Fibroblast of mammary gland (primary cell): ENCODE results near the gene DOK4.

ENCODE experiments used
- DNase-seq: peaks from one replicate; pipeline ENCODE4 v3.0.0-alpha.2; 2010; ENCODE audit warnings: low read depth
- H3K4me3 ChIP-seq: 2 replicates; pipeline ENCODE4 v1.5.1; 2011; ENCODE audit warnings: low read depth, mild to moderate bottlenecking, low read length, moderate library complexity; ENCODE audit not compliant: control insufficient read depth
- TF ChIP-seq, protein P1 (sequence below): conservative IDR thresholded peaks from 2 replicates; pipeline ENCODE4 v1.5.1; 2011; ENCODE audit warnings: low read depth, low read length, inconsistent platforms; ENCODE audit not compliant: control insufficient read depth, insufficient read depth

DOK4 gene

DNA sequence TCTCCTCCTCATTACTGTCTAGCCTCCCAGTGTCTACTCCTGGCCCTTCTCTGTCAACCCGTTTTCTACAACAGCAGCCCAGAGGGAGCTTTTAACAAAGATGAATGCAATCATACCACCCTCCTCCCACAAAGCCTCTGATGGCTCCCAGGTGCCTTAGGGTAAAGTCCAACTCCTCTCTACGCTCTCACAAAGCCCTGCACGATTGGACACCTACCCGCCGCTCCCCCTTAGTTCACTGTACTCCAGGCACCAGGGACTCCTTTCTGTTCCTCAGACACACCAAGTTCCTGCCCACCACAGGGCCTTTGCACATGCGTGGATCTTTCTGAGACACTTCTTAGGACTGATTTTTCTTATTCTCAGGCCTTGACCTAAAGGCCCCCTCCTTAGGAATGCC, 32.6 kb upstream of the DOK4 start:
- TF ChIP-seq, protein P1, sequence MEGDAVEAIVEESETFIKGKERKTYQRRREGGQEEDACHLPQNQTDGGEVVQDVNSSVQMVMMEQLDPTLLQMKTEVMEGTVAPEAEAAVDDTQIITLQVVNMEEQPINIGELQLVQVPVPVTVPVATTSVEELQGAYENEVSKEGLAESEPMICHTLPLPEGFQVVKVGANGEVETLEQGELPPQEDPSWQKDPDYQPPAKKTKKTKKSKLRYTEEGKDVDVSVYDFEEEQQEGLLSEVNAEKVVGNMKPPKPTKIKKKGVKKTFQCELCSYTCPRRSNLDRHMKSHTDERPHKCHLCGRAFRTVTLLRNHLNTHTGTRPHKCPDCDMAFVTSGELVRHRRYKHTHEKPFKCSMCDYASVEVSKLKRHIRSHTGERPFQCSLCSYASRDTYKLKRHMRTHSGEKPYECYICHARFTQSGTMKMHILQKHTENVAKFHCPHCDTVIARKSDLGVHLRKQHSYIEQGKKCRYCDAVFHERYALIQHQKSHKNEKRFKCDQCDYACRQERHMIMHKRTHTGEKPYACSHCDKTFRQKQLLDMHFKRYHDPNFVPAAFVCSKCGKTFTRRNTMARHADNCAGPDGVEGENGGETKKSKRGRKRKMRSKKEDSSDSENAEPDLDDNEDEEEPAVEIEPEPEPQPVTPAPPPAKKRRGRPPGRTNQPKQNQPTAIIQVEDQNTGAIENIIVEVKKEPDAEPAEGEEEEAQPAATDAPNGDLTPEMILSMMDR = no peak
- no peak for DNase-seq
- no peak overlapping the region for H3K4me3 ChIP-seq

DNA sequence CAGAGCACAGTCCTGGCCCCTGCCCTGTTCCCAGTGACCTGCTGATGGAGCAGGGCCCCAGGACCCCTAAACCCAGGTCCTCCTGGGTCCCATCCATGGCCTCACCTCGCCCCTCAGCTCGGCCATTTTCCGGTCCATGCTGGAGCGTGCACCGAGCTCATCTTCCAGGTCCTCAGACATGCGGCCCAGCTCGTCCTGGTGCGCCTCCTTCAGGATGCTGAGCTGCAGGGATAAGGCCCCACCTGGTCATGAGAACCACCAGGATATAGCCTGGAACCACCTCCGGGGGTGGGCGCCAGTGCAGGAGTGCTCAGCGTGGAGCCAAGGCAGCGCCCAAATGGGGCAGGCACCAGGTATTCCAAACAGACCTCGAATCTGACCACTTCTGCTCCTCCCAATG, 32.2 kb upstream of the DOK4 start:
- no peak overlapping the region for H3K4me3 ChIP-seq
- no peak for DNase-seq
- TF ChIP-seq, protein P1 = no peak

DNA sequence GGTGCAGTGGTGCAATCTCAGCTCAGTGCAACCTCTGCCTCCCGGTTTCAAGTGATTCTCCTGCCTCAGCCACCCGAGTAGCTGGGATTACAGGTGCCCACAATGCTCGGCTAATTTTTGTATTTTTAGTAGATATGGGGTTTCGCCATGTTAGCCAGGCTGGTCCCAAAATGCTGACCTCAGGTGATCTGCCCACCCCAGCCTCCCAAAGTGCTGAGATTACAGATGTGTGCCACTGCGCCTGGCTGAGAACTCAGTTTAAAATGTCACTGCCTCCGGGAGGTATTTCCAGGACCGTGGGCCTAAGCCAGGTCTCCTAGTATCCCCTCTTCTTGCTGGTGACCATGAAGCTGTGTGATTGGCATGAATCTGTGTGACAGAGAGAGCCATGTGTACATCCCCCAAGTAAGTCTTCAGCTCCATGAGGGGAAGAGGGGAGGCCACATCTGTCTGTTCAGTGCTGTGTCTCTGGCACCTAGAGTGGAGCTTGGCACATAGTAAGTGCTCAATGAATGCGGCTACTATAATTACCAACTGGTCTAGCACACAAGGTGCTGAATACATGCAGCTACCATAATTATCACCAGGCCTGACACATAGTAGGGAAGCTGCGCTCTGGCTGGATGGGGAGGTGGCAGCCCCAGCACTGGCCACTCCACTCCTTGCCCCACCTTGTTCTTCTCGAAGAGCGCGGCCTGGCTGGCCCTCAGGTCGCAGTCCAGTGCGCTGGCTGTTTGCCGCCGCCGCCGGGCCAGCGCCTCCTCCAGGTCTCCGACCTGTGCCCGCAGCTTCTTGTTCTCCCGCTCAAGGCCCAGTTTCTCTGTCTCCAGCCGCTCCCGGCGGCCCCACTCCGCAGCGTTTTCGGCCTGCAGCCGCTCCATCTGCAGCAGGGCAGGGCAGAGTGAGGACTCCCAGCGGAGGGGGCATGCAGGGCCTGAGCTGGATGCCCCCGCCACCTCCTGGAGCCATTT, 31.4 kb upstream of the DOK4 start:
- DNase-seq = no peak
- H3K4me3 ChIP-seq = no peak overlapping the region
- TF ChIP-seq, protein P1 = no peak

DNA sequence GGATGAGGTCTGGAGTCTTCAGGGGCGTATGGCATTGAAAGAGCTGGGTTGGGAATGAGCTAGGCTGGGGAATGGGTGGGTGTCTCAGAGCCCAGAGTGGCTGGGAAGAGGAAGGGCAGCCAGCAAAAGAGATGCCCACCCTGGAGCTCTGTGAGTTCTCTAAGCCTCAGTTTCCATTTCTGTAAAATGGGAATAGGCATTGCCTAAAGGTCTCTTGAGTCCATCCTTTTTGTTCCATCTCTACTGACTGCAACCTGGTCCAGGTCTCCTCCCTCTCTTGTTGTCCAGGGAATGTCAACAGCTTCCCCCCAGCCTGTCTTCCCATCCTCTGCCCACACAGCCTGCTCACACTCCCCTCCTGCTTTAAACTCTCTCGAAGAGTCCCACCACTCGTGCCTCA, 30.5 kb upstream of the DOK4 start:
- no peak for DNase-seq
- TF ChIP-seq, protein P1 = no peak
- no peak overlapping the region for H3K4me3 ChIP-seq

DNA sequence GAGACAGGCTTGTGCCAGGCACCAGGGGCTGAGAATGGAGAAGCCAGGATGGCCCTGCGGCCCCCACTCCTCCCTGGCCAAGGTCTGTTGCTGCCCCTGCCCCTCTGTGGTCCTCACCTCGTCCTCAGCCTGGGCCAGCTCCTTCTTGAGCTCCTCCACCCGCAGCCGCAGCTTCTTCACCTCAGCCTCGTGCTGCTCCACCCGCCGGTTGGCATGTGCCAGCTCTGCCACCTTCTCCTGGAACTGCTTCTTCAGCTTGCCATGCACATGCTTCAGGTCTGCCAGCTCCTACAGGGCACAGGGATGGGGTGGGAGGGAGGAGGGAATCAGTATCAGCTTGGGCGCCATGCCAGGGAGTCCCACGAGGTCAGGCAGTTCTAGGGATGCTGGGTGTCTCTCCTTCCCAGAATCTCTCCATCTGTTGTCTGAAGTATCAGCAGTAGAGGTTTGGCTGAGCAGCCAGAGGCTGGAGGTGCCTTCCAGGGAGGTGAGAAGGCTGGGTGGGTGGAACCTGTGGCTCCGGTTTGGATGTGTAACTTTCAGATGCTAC, 30.0 kb upstream of the DOK4 start:
- no peak overlapping the region for H3K4me3 ChIP-seq
- no peak for DNase-seq
- TF ChIP-seq, protein P1 = no peak

DNA sequence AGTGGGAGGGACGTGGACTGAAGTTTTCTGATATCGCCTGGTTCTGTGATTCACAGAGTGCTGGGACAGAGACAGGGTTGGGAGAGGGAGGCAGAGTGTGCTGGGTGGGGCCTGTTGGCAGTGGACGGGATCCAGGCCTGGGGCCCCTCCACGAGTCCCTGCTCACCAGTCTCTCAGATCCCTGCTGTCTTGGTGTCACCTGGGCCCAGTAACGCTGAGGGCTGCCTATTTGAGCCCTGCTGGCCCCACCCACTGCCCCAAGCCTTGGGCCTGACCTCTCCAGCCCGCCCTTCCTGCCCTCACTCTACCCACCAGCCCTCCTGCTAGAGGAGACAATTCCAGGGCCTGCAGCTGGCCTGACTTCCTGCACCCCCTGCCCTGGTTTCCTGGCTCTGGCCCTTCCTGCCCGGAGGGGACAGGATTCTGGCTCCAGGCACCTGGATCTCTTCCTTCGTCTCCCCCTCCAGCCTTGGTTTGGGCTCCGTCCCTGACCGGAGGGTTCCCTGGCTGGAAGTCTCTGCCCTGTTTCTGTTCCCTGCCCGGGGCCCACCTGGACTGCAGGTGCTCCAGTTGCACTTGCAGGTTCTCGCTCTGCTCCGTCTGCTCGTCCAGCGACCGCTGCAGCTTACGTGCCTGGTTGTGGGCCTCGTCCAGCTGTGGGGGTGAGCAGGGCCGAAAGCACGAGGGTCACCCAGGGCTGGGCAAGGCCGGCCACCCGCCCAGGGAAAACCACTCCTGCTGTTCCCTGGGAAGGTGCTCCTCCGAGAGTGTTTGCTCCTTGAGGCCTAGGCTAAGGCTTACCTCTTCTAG, 28.7 kb upstream of the DOK4 start:
- no peak for DNase-seq
- TF ChIP-seq, protein P1 = no peak
- H3K4me3 ChIP-seq = no peak overlapping the region
